ENCODE results near the gene DDHD1.

GRCh38 chr14:53109105-53110041 lies 43.8 kb downstream of the DDHD1 start:
- TF ChIP-seq ZNF263 (CRISPR knock-in tag; IDR thresholded peaks at IDR 0.05; ENCODE audit: low read depth) = no peak
- TF ChIP-seq, protein P1, sequence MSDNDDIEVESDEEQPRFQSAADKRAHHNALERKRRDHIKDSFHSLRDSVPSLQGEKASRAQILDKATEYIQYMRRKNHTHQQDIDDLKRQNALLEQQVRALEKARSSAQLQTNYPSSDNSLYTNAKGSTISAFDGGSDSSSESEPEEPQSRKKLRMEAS (CRISPR knock-in tag; IDR thresholded peaks at IDR 0.05) = no peak
- TF ChIP-seq, protein P2, sequence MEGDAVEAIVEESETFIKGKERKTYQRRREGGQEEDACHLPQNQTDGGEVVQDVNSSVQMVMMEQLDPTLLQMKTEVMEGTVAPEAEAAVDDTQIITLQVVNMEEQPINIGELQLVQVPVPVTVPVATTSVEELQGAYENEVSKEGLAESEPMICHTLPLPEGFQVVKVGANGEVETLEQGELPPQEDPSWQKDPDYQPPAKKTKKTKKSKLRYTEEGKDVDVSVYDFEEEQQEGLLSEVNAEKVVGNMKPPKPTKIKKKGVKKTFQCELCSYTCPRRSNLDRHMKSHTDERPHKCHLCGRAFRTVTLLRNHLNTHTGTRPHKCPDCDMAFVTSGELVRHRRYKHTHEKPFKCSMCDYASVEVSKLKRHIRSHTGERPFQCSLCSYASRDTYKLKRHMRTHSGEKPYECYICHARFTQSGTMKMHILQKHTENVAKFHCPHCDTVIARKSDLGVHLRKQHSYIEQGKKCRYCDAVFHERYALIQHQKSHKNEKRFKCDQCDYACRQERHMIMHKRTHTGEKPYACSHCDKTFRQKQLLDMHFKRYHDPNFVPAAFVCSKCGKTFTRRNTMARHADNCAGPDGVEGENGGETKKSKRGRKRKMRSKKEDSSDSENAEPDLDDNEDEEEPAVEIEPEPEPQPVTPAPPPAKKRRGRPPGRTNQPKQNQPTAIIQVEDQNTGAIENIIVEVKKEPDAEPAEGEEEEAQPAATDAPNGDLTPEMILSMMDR (IDR thresholded peaks at IDR 0.05) = no peak
- TF ChIP-seq GABPB1 (CRISPR knock-in tag; IDR thresholded peaks at IDR 0.05) = no peak
- TF ChIP-seq CREB1 (CRISPR knock-in tag; IDR thresholded peaks at IDR 0.05) = no peak
- TF ChIP-seq ETV6 (CRISPR knock-in tag; IDR thresholded peaks at IDR 0.05) = no peak
- TF ChIP-seq, protein P3, sequence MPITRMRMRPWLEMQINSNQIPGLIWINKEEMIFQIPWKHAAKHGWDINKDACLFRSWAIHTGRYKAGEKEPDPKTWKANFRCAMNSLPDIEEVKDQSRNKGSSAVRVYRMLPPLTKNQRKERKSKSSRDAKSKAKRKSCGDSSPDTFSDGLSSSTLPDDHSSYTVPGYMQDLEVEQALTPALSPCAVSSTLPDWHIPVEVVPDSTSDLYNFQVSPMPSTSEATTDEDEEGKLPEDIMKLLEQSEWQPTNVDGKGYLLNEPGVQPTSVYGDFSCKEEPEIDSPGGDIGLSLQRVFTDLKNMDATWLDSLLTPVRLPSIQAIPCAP (CRISPR knock-in tag; IDR thresholded peaks at IDR 0.05) = no peak
- TF ChIP-seq JUN (CRISPR knock-in tag; IDR thresholded peaks at IDR 0.05) = no peak
- TF ChIP-seq ZNF317 (CRISPR knock-in tag; IDR thresholded peaks at IDR 0.05; ENCODE audit: borderline replicate concordance, low read depth) = no peak
- TF ChIP-seq SMAD3 (CRISPR knock-in tag; IDR thresholded peaks at IDR 0.05; ENCODE audit: borderline replicate concordance) = no peak
- TF ChIP-seq PRRX2 (CRISPR knock-in tag; IDR thresholded peaks at IDR 0.05) = no peak
